IPS-NIHi7 (cell line): ENCODE results near the gene GPSM3.
"Not testable (repeated sequence)": the region's sequence is repeated elsewhere in the genome, so short reads cannot be mapped to it uniquely, and the experiment has no call there.

ENCODE experiments used
- DNase-seq: peaks from one replicate; pipeline ENCODE4 v3.0.0; 2012; ENCODE audit warnings: mixed read lengths; ENCODE audit errors: extremely low spot score

The GPSM3 gene

GRCh38 chr6:32202186-32202585 is 9.7 kb upstream of the GPSM3 start:
- DNase-seq: no peak

DNA sequence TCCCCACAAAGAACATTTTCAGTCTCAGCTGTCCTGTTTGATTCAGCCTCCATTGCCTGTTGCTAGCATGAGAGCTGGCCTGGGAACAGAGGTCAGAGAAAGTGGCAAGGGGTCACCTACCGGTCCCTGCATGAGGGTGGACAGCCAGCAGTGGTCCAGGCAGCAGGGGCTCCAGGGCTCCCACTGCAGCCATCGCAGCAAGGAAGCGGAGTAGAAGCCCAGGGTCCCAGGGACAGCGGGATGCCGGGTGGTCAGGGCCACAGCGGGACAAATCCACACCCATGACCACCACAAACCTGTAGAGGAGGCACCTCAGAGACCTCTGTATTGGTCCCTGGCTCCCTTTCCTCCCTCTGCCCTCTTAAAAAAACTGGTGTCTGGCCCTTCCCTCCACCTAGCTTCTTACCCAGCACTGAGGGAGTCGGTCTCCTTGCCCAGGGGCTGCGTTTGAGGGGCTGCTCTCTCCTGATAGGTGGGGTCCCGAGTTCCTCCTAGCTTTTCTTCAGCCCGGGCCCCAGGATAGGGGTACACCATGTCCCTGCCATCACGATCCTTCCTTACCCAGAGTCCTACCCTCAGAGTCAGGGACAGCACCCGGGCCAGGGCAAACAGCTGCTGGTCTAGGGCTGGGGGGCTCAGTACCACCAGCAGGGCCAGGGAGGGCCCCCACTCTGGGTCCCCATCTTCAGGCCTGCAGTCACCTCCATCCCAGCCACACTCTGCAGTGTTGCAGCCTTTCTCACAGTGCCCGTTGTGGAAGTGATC is 8.4 kb upstream of the GPSM3 start:
- DNase-seq: no peak

DNA sequence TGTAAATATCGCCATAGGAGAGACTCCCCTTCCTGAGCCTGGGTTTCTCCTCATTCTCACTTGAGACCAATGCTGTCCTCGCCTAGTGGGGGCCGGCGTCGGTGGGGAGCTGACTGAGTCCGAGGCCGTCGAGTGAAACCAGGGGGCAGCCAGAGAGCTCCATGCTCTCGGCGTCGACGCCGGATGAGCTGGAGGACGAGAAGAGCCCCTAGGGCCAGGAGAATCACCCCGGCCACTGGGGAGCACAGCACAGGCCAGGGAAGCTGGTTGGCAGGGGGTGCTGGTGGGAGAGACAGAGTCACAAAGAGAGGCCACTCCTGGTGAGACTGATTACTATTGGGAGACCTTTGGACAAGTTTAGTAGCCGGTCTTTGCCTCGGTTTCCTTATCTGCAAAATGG is 6.4 kb upstream of the GPSM3 start:
- DNase-seq: no peak

- DNase-seq: no peak
Observed at GRCh38 chr6:32198345-32198696, 5.9 kb upstream of the GPSM3 start.

GRCh38 chr6:32196682-32197616 is 4.5 kb upstream of the GPSM3 start:
- no peak for DNase-seq

GRCh38 chr6:32195902-32196681 is 3.6 kb upstream of the GPSM3 start:
- DNase-seq: peak; percentile 84

DNA sequence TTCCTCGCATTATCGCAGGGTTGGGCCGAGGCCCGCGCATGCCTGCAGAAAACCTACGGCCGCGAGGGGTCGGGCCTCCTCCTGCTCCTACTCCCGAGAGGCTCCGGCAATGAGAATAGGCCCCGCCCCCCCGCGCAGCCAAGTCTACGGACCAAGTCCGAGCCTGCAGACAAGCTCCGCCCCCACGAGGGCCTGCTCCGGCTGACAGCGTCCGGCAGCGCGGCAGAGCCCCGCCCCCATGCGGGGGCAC is 3.1 kb upstream of the GPSM3 start:
- DNase-seq: peak; percentile 95

- no peak for DNase-seq
Observed at GRCh38 chr6:32194825-32195651, 2.6 kb upstream of the GPSM3 start.

DNA sequence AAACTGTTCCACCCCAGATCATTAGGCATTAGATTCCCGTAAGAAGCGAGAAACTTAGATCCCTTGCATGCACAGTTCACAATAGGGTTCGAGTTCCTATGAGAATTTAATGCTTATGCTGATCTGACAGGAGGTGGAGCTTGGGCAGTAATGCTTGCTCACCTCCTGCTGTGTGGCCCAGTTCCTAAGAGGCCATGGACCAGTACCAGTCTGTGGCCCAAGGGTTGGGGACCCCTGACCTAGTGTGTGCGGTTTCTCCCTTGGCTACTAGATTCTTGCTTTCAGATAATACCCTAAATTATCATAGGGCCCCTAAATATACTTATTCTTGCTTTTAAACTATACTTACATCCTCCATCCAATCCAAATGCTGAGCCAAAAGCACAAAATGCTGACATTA is 1.9 kb upstream of the GPSM3 start:
- DNase-seq: no peak

- DNase-seq: not testable (repeated sequence)
Observed at GRCh38 chr6:32193096-32193495, 653 bp upstream of the GPSM3 start.

DNA sequence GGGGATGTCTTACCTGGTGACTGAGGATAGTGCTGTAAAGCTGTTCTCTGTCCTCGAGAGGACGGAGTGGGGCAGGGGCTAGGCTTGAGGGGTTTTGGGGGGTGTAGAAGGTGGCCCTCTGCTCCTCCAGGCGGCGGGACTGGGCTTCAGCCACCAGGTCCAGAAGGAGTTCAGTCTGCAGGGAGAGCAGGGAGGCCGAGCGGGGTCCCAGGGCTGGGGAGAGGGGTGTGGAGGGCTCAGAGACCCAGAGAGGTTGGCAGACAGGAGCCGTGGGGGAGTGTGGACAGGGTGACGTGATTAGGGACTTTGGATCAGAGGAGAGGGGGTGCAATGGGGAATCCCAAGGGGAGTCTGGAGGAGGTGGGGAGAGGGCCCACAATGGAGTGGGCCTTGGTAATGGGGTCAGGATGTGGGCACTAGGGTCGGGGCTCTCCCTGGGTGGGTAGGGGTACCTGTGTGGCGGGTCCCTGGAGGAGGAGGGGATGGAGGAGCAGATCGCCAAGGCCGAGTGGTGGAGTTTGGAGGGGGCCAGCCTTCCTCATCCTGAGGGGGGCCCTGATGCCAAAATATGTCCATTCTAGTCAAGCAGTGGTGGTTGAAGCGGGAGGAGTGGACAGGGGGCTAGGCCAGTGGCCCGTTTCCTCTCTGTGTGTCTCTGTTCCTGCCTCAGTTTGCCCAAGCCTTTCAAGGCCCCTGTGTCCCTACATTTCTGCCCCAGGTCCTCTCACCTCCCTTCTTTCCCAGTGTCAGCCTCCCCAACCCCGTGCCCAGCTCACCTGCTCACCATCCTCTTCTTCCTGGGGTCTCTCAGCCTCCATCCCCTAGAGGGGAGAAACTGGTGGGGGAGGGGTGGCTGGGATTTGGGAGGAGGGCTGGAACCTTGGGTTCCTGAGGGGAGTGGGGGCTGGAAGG is 491 bp downstream of the GPSM3 start:
- no peak for DNase-seq

GRCh38 chr6:32190911-32191677 is 1.3 kb downstream of the GPSM3 start:
- DNase-seq: no peak

DNA sequence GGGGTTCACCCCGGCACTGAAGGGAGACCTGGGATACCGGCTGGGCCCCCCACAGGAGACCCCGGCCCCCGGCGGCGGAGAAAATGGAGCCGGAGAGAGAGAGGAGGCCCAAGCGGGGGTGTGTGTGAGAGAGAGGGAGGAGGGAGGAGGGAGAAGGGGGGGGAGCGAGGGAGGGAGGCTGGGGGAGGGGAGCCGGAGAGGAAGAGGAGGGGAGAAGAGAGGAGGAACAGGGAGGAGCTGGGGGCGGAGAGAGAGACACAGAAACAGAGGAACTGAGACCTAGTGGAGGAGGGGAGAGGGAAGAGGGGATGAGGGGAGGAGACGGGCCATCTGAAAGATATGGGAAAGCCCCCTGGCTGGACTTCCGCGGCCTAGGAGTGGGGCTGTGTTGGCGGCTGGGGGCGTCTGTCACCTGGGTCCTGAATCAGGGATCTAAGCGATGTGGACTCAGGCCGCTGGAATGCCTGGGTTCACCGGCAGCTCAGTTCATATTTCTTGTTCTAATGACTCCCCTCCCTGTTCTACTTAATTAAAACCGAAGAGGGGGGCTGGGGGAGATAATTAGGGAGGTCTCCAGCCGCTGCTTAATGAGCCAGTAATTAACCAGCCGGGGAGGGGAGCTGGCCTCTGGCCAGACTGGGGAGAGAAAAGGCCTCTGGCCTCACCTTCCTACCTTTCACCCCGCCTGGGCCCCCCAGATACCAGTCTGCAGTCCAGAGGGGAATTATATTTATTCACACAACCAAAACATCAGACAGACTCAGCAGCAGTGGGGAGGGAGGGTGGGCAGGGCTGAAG is 2.2 kb downstream of the GPSM3 start, which contains the start of gene PBX2:
TSS of gene PBX2 (minus strand) at position 149 of the 798 bp plus-strand sequence. CDS start 287 bp downstream, outside the sequence.
- peak; percentile 77 for DNase-seq

DNA sequence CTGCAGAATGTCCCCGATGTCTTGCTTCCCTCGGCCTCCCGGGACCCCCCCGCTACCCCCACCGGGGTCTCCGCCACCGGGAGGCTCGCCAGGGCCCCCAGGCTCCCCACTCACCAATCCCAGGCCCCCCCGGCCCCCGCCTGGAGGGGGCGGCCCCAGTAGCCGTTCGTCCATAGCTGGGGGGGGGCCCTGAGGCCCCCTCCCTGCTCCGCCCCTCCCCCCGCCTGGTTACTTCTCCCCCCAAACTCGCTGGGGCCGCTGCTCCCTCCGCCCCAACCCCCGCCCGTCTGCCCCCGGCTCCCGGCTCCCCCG is 2.7 kb downstream of the GPSM3 start:
- DNase-seq: no peak

DNA sequence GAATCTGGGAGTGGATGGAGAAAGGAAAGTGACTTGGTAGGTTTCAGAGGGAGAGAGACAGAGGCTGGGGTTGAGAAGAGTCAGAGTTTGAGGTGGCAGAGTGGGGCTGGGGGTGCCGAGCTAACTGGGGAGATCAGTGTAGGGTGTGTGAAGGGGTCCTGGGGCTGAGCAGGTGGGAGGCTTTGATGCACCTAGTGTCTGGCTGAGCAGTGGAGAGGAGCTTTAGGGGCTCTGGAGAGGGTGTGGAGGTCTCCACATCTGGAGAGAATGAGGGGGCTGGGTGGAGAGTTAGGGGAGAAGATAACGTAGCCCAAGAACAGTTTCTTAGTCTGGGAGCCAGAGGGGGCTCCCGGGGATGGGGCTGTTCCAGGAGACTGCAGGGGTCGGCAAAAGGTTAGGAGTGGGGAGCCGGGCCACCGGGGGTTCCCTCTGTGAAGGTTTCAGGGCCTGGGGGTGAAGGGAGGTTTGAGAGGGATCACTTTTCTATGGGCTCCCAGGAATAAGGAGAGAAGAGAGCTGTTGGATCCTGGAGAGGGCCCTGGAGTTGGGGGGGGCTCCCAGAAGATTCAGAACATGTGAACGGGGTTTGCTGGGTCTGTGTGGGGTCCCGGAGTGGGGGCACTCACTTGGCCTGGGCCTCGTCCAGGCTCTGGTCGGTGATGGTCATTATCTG is 3.2 kb downstream of the GPSM3 start:
- no peak for DNase-seq

GRCh38 chr6:32188381-32189068 is 3.9 kb downstream of the GPSM3 start:
- no peak for DNase-seq

- DNase-seq: not testable (repeated sequence)
Observed at GRCh38 chr6:32187725-32188380, 4.6 kb downstream of the GPSM3 start.
